IMR-90 (cell line): ENCODE measurements around the gene CSF2RB. TPM values are rescaled to one million over a fixed set of nuclear protein-coding genes. Genes with fewer than 3 reads are reported as not detected.

Experiments
- ATAC-seq: fragments of 200-7000 bp; cut with Tn5 transposase; 2 replicates; pipeline ENCODE4 v1.9.1; 2020; ENCODE audit warnings: low read depth, mild to moderate bottlenecking, moderate library complexity
- BruUV-seq: library from RNA; stranded (reverse); fragments of 400-500 nt; replicated peaks from 2 replicates; lab custom pipeline; 2021; lab: Mats Ljungman, UMichigan
- CTCF ChIA-PET: fragments of 300-600 bp; formaldehyde crosslinking; extraction: SDS; loops from one replicate; lab custom pipeline; 2021; ENCODE audit warnings: antibody characterized with exemption; lab: Yijun Ruan, JAX
- POLR2A ChIA-PET: fragments of 300-600 bp; sonication (Branson Sonifier 250); formaldehyde crosslinking; loops from one replicate; lab custom pipeline; 2022; ENCODE audit warnings: antibody characterized with exemption; ENCODE audit not compliant: unreplicated experiment; lab: Charles Lee
- DNase-seq: peaks from one replicate; pipeline ENCODE4 v3.0.0; 2013
- H2AFZ ChIP-seq: replicated peaks from 2 replicates; pipeline ENCODE3; 2013; ENCODE audit warnings: low read length, mild to moderate bottlenecking; ENCODE audit not compliant: poor library complexity
- H2AK5ac ChIP-seq: 2 replicates; pipeline ENCODE4 v1.6.1; 2013; ENCODE audit warnings: low read depth, low read length, inconsistent platforms
- H2AK9ac ChIP-seq: replicated peaks from 2 replicates; pipeline ENCODE3; 2013; ENCODE audit warnings: mild to moderate bottlenecking, low read depth, low read length, moderate library complexity; ENCODE audit not compliant: poor library complexity
- H2BK120ac ChIP-seq: 2 replicates; pipeline ENCODE4 v1.6.1; 2013; ENCODE audit warnings: low read depth, low read length, inconsistent platforms
- H2BK15ac ChIP-seq: 3 replicates; pipeline ENCODE4 v1.6.1; 2013; ENCODE audit warnings: low read depth, low read length, inconsistent platforms
- H2BK20ac ChIP-seq: 2 replicates; pipeline ENCODE4 v1.6.1; 2013; ENCODE audit warnings: low read depth, mild to moderate bottlenecking, inconsistent platforms, low read length, moderate library complexity
- H2BK5ac ChIP-seq: 2 replicates; pipeline ENCODE4 v1.6.1; 2013; ENCODE audit warnings: mild to moderate bottlenecking, low read depth, low read length, inconsistent platforms; ENCODE audit not compliant: poor library complexity, severe bottlenecking
- H3K14ac ChIP-seq: replicated peaks from 2 replicates; pipeline ENCODE4 v1.6.1; 2013; ENCODE audit warnings: low read depth, low read length, inconsistent platforms
- H3K18ac ChIP-seq: 2 replicates; pipeline ENCODE4 v1.6.1; 2013; ENCODE audit warnings: low read depth, low read length, control low read depth
- H3K23ac ChIP-seq: 2 replicates; pipeline ENCODE4 v1.6.1; 2013; ENCODE audit warnings: low read depth, low read length, inconsistent platforms
- H3K27ac ChIP-seq: 2 replicates; pipeline ENCODE4 v1.5.1; 2013; ENCODE audit warnings: mild to moderate bottlenecking, control low read depth, low read length; ENCODE audit not compliant: insufficient read depth
- H3K27me3 ChIP-seq: 2 replicates; pipeline ENCODE4 v1.6.1; 2013; ENCODE audit warnings: low read length; ENCODE audit not compliant: control insufficient read depth, insufficient read depth
- H3K36me3 ChIP-seq: 2 replicates; pipeline ENCODE4 v1.6.1; 2013; ENCODE audit warnings: low read length, mixed read lengths; ENCODE audit not compliant: control insufficient read depth, insufficient read depth
- H3K4ac ChIP-seq: 2 replicates; pipeline ENCODE4 v1.6.1; 2013; ENCODE audit warnings: low read depth, low read length, inconsistent platforms
- H3K4me1 ChIP-seq: 2 replicates; pipeline ENCODE4 v1.6.1; 2013; ENCODE audit warnings: low read length, mixed read lengths; ENCODE audit not compliant: control insufficient read depth, insufficient read depth
- H3K4me2 ChIP-seq: 2 replicates; pipeline ENCODE4 v1.6.1; 2013; ENCODE audit warnings: low read depth, mild to moderate bottlenecking, control low read depth, low read length, moderate library complexity
- H3K4me3 ChIP-seq: 2 replicates; pipeline ENCODE4 v1.5.1; 2013; ENCODE audit warnings: low read depth, mild to moderate bottlenecking, control low read depth, low read length, moderate library complexity; ENCODE audit not compliant: insufficient read depth
- H3K56ac ChIP-seq: 2 replicates; pipeline ENCODE4 v1.6.1; 2013; ENCODE audit warnings: low read length, inconsistent platforms; ENCODE audit not compliant: insufficient read depth; ENCODE audit errors: extremely low read depth
- H3K79me1 ChIP-seq, 2 experiments: 2 replicates each; pipeline ENCODE4 v1.6.1; 2013; ENCODE audit warnings: low read length in 2 of 2, inconsistent platforms in 1 of 2, low read depth in 1 of 2
- H3K9ac ChIP-seq: 2 replicates; pipeline ENCODE4 v1.6.1; 2013; ENCODE audit warnings: low read depth, low read length, control low read depth
- H3K9me1 ChIP-seq: 2 replicates; pipeline ENCODE4 v1.6.1; 2013; ENCODE audit warnings: low read length, inconsistent platforms; ENCODE audit not compliant: insufficient read depth
- H3K9me3 ChIP-seq: 2 replicates; pipeline ENCODE4 v1.6.1; 2013; ENCODE audit warnings: low read length; ENCODE audit not compliant: control insufficient read depth, insufficient read depth
- H4K20me1 ChIP-seq: 2 replicates; pipeline ENCODE4 v1.6.1; 2013; ENCODE audit warnings: low read length, inconsistent platforms; ENCODE audit not compliant: insufficient read depth
- H4K5ac ChIP-seq: 2 replicates; pipeline ENCODE4 v1.6.1; 2013; ENCODE audit warnings: mild to moderate bottlenecking, low read depth, low read length, control low read depth
- H4K8ac ChIP-seq, 2 experiments: 2 replicates each; pipeline ENCODE4 v1.6.1; 2013; ENCODE audit warnings: low read depth in 2 of 2, low read length in 2 of 2, control low read depth in 1 of 2, inconsistent platforms in 1 of 2
- H4K91ac ChIP-seq: 2 replicates; pipeline ENCODE4 v1.6.1; 2013; ENCODE audit warnings: low read depth, low read length, inconsistent platforms; ENCODE audit not compliant: insufficient read depth
- BHLHE40 ChIP-seq: fragments of 150-350 bp; IDR thresholded peaks from 2 replicates; pipeline ENCODE4 v1.6.1; 2016; ENCODE audit warnings: mild to moderate bottlenecking, low read depth, low read length
- CEBPB ChIP-seq: IDR thresholded peaks from 2 replicates; pipeline ENCODE4 v1.6.1; 2012; ENCODE audit warnings: low read depth, low read length, improper control_type of control experiment
- CHD1 ChIP-seq: IDR thresholded peaks from 2 replicates; pipeline ENCODE4 v1.6.1; 2012; ENCODE audit warnings: low read depth, low read length, improper control_type of control experiment
- CTCF ChIP-seq: conservative IDR thresholded peaks from 2 replicates; pipeline ENCODE4 v1.5.1; 2012; ENCODE audit warnings: mild to moderate bottlenecking, low read depth, low read length, improper control_type of control experiment
- FOS ChIP-seq: fragments of 150-350 bp; IDR thresholded peaks from 2 replicates; pipeline ENCODE4 v1.6.1; 2016; ENCODE audit warnings: low read depth, low read length
- MAFK ChIP-seq: IDR thresholded peaks from 2 replicates; pipeline ENCODE4 v1.6.1; 2012; ENCODE audit warnings: low read depth, low read length, improper control_type of control experiment
- MAZ ChIP-seq: IDR thresholded peaks from 2 replicates; pipeline ENCODE4 v1.6.1; 2012; ENCODE audit warnings: low read depth, mild to moderate bottlenecking, low read length, improper control_type of control experiment, moderate library complexity, borderline replicate concordance
- MXI1 ChIP-seq: IDR thresholded peaks from 2 replicates; pipeline ENCODE4 v1.6.1; 2012; ENCODE audit warnings: low read depth, mild to moderate bottlenecking, low read length, moderate library complexity, borderline replicate concordance
- NFE2L2 ChIP-seq: fragments of 150-350 bp; IDR thresholded peaks from 2 replicates; pipeline ENCODE4 v1.6.1; 2016; ENCODE audit warnings: low read depth, mild to moderate bottlenecking, low read length
- POLR2A ChIP-seq: IDR thresholded peaks from 2 replicates; pipeline ENCODE4 v1.6.1; 2012; ENCODE audit warnings: mild to moderate bottlenecking, low read depth, low read length
- RAD21 ChIP-seq: IDR thresholded peaks from 2 replicates; pipeline ENCODE4 v1.6.1; 2012; ENCODE audit warnings: low read length, improper control_type of control experiment
- RCOR1 ChIP-seq: IDR thresholded peaks from 2 replicates; pipeline ENCODE4 v1.6.1; 2012; ENCODE audit warnings: mild to moderate bottlenecking, low read length, improper control_type of control experiment; ENCODE audit not compliant: insufficient replicate concordance
- RFX5 ChIP-seq: IDR thresholded peaks from 2 replicates; pipeline ENCODE4 v1.8.0; 2012; ENCODE audit warnings: low read depth, mild to moderate bottlenecking, low read length, moderate library complexity
- SMC3 ChIP-seq: fragments of 150-350 bp; IDR thresholded peaks from 2 replicates; pipeline ENCODE4 v1.6.1; 2016; ENCODE audit warnings: low read depth, mild to moderate bottlenecking, antibody characterized with exemption, low read length, moderate library complexity
- WGBS, 2 experiments: methylation state at CpG; one replicate each; pipeline versions ENCODE4 v1.1.5 to v1.1.7; 2013; ENCODE audit warnings: missing lambda C conversion rate in 2 of 2; ENCODE audit not compliant: insufficient read length in 1 of 2; ENCODE audit errors: extremely low coverage in 2 of 2; 5-methylcytosine and 5-hydroxymethylcytosine counted together
- dilution Hi-C: fragments of 300-500 bp; cut with HindIII; formaldehyde crosslinking; loops from one replicate; pipeline ENCODE4 v1.14.3; 2018; ENCODE audit warnings: low sequenced_read_pairs; ENCODE audit not compliant: unreplicated experiment
- in situ Hi-C: fragments of 300-500 bp; cut with MboI; formaldehyde crosslinking; loops from 3 replicates; pipeline ENCODE4 v1.14.3; 2019; ENCODE audit warnings: low sequenced_read_pairs, inconsistent platforms, mixed read lengths
- intact Hi-C: fragments of 100-400 bp; cut with micrococcal nuclease; formaldehyde crosslinking; loops from 2 replicates; pipeline ENCODE4 v1.10.0; 2022
- polyA plus RNA-seq, 3 experiments: library from polyadenylated mRNA; depleted of rRNA; stranded (reverse); fragments of >200 nt; gene quantifications; 2 replicates each; pipeline ENCODE4 v1.2.3, GENCODE V29; 2012; ENCODE audit warnings: low replicate concordance in 1 of 3
- total RNA-seq: library from RNA; depleted of rRNA; stranded (reverse); fragments of >200 nt; gene quantifications from 2 replicates; pipeline ENCODE4 v1.2.3, GENCODE V29; 2012
- TF ChIP-seq, protein P1 (sequence below): fragments of 150-350 bp; IDR thresholded peaks from 2 replicates; pipeline ENCODE4 v1.6.1; 2017; ENCODE audit warnings: mild to moderate bottlenecking, antibody characterized with exemption, low read length, low read depth
- TF ChIP-seq, protein P2 (sequence below): fragments of 150-350 bp; IDR thresholded peaks from 2 replicates; pipeline ENCODE4 v1.6.1; 2016; ENCODE audit warnings: low read depth, mild to moderate bottlenecking, low read length, moderate library complexity, borderline replicate concordance

Gene CSF2RB
- total and polyA plus RNA-seq, 2 of the 4 experiments (the other 2 are of a cell fraction) = not detected

DNA sequence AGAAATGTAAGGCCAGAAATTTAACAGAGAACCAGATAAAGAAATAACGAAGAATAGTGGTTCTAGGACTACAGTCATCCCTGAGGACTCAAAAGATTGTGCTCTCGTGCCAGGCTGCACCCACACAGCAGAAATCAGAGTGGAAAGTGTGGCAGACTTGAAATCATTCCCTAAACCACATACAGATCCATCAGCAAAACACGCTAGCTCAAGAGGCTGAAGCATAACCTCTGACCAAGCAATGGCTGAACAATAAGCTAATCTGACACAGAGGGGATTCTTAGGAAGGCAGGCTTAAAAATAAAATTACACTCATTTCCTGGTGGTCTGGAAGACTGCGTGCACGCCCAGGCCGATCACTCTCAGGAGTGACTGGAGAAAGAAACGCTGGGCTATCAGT is 33.7 kb upstream of the CSF2RB start:
- intact Hi-C loops (no loop called here), dilution Hi-C loops (no loop called here), in situ Hi-C loops (no loop called here)
- no CpG with 5 or more reads among the region's 7 CpGs for WGBS, 2 experiments
- no peaks in the 10 kb centered on the region for H3K36me3 ChIP-seq
- no peak overlapping the region for H4K91ac ChIP-seq
- H3K27me3 ChIP-seq = peaks cover 27% of the 10 kb centered on the region
- TF ChIP-seq POLR2A = no peak
- no peak for TF ChIP-seq CEBPB
- no peak for TF ChIP-seq RAD21
- no peak for TF ChIP-seq RFX5
- TF ChIP-seq FOS = no peak
- no peak for TF ChIP-seq SMC3
- TF ChIP-seq, protein P1, sequence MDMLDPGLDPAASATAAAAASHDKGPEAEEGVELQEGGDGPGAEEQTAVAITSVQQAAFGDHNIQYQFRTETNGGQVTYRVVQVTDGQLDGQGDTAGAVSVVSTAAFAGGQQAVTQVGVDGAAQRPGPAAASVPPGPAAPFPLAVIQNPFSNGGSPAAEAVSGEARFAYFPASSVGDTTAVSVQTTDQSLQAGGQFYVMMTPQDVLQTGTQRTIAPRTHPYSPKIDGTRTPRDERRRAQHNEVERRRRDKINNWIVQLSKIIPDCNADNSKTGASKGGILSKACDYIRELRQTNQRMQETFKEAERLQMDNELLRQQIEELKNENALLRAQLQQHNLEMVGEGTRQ = no peak
- TF ChIP-seq RCOR1 = no peak
- no peak for TF ChIP-seq CHD1
- TF ChIP-seq, protein P2, sequence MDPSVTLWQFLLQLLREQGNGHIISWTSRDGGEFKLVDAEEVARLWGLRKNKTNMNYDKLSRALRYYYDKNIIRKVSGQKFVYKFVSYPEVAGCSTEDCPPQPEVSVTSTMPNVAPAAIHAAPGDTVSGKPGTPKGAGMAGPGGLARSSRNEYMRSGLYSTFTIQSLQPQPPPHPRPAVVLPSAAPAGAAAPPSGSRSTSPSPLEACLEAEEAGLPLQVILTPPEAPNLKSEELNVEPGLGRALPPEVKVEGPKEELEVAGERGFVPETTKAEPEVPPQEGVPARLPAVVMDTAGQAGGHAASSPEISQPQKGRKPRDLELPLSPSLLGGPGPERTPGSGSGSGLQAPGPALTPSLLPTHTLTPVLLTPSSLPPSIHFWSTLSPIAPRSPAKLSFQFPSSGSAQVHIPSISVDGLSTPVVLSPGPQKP = no peak
- no peak for TF ChIP-seq MAZ
- no peak for TF ChIP-seq MAFK
- TF ChIP-seq BHLHE40 = no peak
- no peak for TF ChIP-seq NFE2L2
- TF ChIP-seq CTCF = no peak
- no peak for TF ChIP-seq MXI1
- H3K14ac ChIP-seq = no peak overlapping the region
- no peaks in the 10 kb centered on the region for H4K20me1 ChIP-seq
- H3K4ac ChIP-seq = no peak overlapping the region
- H2BK20ac ChIP-seq = no peak overlapping the region
- no peak overlapping the region for H2AK9ac ChIP-seq
- no peak overlapping the region for H4K5ac ChIP-seq
- no peak overlapping the region for H3K9ac ChIP-seq
- ATAC-seq (no peak), DNase-seq (no peak)
- ChIA-PET POLR2A (interaction anchor here (0.6 kb wide), 1 partner anchor 351 kb away, joined by 3 read pairs; no protein-coding TSS in a partner anchor), CTCF (interaction anchor here (1.1 kb wide), 1 partner anchor 9 kb away, joined by 3 read pairs; no protein-coding TSS in a partner anchor)
- no peak overlapping the region for H3K27ac ChIP-seq
- H3K4me2 ChIP-seq = no peak overlapping the region
- H3K79me1 ChIP-seq = no peaks in the 10 kb centered on the region
- no peak overlapping the region for H2BK120ac ChIP-seq
- H4K8ac ChIP-seq = no peak overlapping the region
- no peak overlapping the region for H2BK5ac ChIP-seq
- no peak overlapping the region for H3K4me3 ChIP-seq
- H2AFZ ChIP-seq = no peak overlapping the region
- no peak overlapping the region for H3K18ac ChIP-seq
- no peak overlapping the region for H3K23ac ChIP-seq
- no peak overlapping the region for H3K56ac ChIP-seq
- H3K9me1 ChIP-seq = no peaks in the 10 kb centered on the region
- no peaks in the 10 kb centered on the region for H3K4me1 ChIP-seq
- peaks cover 2% of the 10 kb centered on the region; the same call in 1 of the 2 replicates for H3K9me3 ChIP-seq
- H2BK15ac ChIP-seq = no peak overlapping the region
- H2AK5ac ChIP-seq = no peak overlapping the region
- BruUV-seq = no TSS peak
